Neural cell (in vitro differentiated cells): ENCODE measurements around the gene THEM4. TPM values are rescaled to one million over a fixed set of nuclear protein-coding genes. Genes with fewer than 3 reads are reported as not detected.

Experiments used
- H2AFZ ChIP-seq: fragments of 200-600, 300-800 bp; sonication (generic), shearing (Covaris generic); 2 replicates; pipeline ENCODE4 v1.6.0; 2014; ENCODE audit warnings: low read depth, mild to moderate bottlenecking, antibody characterized with exemption, low read length, moderate library complexity
- H3F3A ChIP-seq: fragments of 200-600 bp; shearing (Covaris generic); 2 replicates; pipeline ENCODE4 v1.6.1; 2016; ENCODE audit warnings: mild to moderate bottlenecking, moderate library complexity, mixed read lengths, antibody characterized with exemption, low read length; ENCODE audit not compliant: insufficient read depth, poor library complexity, severe bottlenecking
- H3K27ac ChIP-seq: fragments of 200-600, 300-800 bp; sonication (generic), shearing (Covaris generic); 2 replicates; pipeline ENCODE4 v1.5.1; 2014; ENCODE audit warnings: mild to moderate bottlenecking, low read length, moderate library complexity
- H3K27me3 ChIP-seq: fragments of 300-800, 200-600 bp; sonication (generic), shearing (Covaris generic); 2 replicates; pipeline ENCODE4 v1.6.0; 2014; ENCODE audit warnings: mild to moderate bottlenecking, low read depth, low read length, moderate library complexity; ENCODE audit not compliant: insufficient read depth
- H3K36me3 ChIP-seq: fragments of 300-800, 200-600 bp; sonication (generic), shearing (Covaris generic); 2 replicates; pipeline ENCODE4 v1.5.1; 2014; ENCODE audit warnings: mild to moderate bottlenecking, antibody characterized with exemption, low read length, moderate library complexity; ENCODE audit not compliant: insufficient read depth
- H3K4me2 ChIP-seq: fragments of 300-800, 200-600 bp; sonication (generic), shearing (Covaris generic); 2 replicates; pipeline ENCODE4 v1.6.0; 2014; ENCODE audit warnings: mild to moderate bottlenecking, low read length
- H3K4me3 ChIP-seq: fragments of 300-800, 200-600 bp; sonication (generic), shearing (Covaris generic); 2 replicates; pipeline ENCODE4 v1.5.1; 2014; ENCODE audit warnings: mild to moderate bottlenecking, low read length, moderate library complexity
- H3K79me2 ChIP-seq: fragments of 200-600 bp; shearing (Covaris generic); replicated peaks from 2 replicates; pipeline ENCODE4 v1.6.0; 2014; ENCODE audit warnings: mild to moderate bottlenecking, low read length, moderate library complexity; ENCODE audit not compliant: insufficient read depth
- H3K9ac ChIP-seq: fragments of 300-800, 200-600 bp; sonication (generic), shearing (Covaris generic); 2 replicates; pipeline ENCODE4 v1.6.1; 2016; ENCODE audit warnings: mild to moderate bottlenecking, low read length, mixed read lengths
- H3K9me2 ChIP-seq: fragments of 200-600 bp; shearing (Covaris generic); 2 replicates; pipeline ENCODE4 v1.6.1; 2016; ENCODE audit warnings: mild to moderate bottlenecking, low read length, mixed read lengths; ENCODE audit not compliant: insufficient read depth
- H3K9me3 ChIP-seq: fragments of 200-600, 300-800 bp; sonication (generic), shearing (Covaris generic); 2 replicates; pipeline ENCODE4 v1.6.1; 2016; ENCODE audit warnings: mild to moderate bottlenecking, mixed run types, low read length, moderate library complexity, mixed read lengths
- H4K20me1 ChIP-seq: fragments of 200-600 bp; shearing (Covaris generic); 2 replicates; pipeline ENCODE4 v1.6.1; 2016; ENCODE audit warnings: mild to moderate bottlenecking, mixed run types; ENCODE audit not compliant: insufficient read depth
- EP300 ChIP-seq: fragments of 450-650 bp; conservative IDR thresholded peaks from 2 replicates; pipeline ENCODE4 v1.6.1; 2014; ENCODE audit warnings: antibody characterized with exemption, mild to moderate bottlenecking, moderate library complexity; ENCODE audit not compliant: poor library complexity, severe bottlenecking
- EZH2 ChIP-seq: fragments of 200-600, 300-800 bp; shearing (Covaris generic), sonication (generic); IDR thresholded peaks from 2 replicates; pipeline ENCODE4 v1.6.1; 2014; ENCODE audit warnings: antibody characterized with exemption, low read length, borderline replicate concordance, mild to moderate bottlenecking; ENCODE audit not compliant: insufficient read depth, poor library complexity, severe bottlenecking
- MXI1 ChIP-seq: fragments of 450-650 bp; conservative IDR thresholded peaks from 2 replicates; pipeline ENCODE4 v1.6.1; 2014; ENCODE audit warnings: antibody characterized with exemption, mild to moderate bottlenecking; ENCODE audit not compliant: poor library complexity, severe bottlenecking
- POLR2AphosphoS5 ChIP-seq: IDR thresholded peaks from 2 replicates; pipeline ENCODE4 v1.6.1; 2012
- RAD21 ChIP-seq: fragments of 450-650 bp; conservative IDR thresholded peaks from 2 replicates; pipeline ENCODE4 v1.6.1; 2014; ENCODE audit warnings: antibody characterized with exemption, mild to moderate bottlenecking, moderate library complexity
- SMC3 ChIP-seq: fragments of 450-650 bp; conservative IDR thresholded peaks from 2 replicates; pipeline ENCODE4 v1.6.1; 2014; ENCODE audit warnings: antibody characterized with exemption, mild to moderate bottlenecking, moderate library complexity; ENCODE audit not compliant: poor library complexity
- TAF1 ChIP-seq: IDR thresholded peaks from 2 replicates; pipeline ENCODE4 v1.6.1; 2012; ENCODE audit warnings: low read depth
- polyA plus RNA-seq: library from polyadenylated mRNA; depleted of rRNA; stranded (reverse); fragments of >200 nt; gene quantifications from 2 replicates; pipeline ENCODE4 v1.2.3, GENCODE V29; 2014
- TF ChIP-seq, protein P1 (sequence below): IDR thresholded peaks from 2 replicates; pipeline ENCODE4 v1.6.1; 2012; ENCODE audit warnings: borderline replicate concordance
- TF ChIP-seq, protein P2 (sequence below): fragments of 450-650 bp; IDR thresholded peaks from 2 replicates; pipeline ENCODE4 v1.5.1; 2014; ENCODE audit warnings: antibody characterized with exemption, mild to moderate bottlenecking, moderate library complexity; ENCODE audit not compliant: poor library complexity, severe bottlenecking

THEM4 gene
- polyA plus RNA-seq, 1 donor from 2014 or later: 11.3 TPM

DNA sequence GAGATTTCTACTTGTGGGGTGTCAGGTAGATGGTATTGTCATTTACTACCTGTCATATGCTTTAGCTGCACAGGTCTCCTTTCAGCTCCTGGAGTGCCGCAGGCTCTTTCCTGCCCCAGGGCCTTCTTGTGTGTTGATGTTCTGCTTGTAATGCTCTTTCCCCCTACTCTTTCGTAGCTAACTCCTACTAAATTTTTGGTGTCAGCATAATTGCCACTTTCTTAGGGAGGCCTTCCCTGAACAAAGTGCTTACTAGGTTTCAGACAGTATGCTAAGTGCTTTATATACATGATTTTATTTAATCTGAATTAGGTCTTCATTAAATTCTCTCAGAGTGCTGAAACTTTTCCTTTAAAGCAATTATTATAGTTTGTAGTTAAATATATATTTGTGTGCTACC, 4.8 kb upstream of the THEM4 start:
- Histone ChIP-seq H4K20me1 (no peaks in the 10 kb centered on the region), H3K9me3 (no peaks in the 10 kb centered on the region), H3K9ac (no peak overlapping the region), H3K79me2 (no peaks in the 10 kb centered on the region), H3K9me2 (no peaks in the 10 kb centered on the region), H3F3A (no peaks in the 10 kb centered on the region), H3K4me2 (no peak overlapping the region), H2AFZ (no peak overlapping the region), H3K36me3 (no peaks in the 10 kb centered on the region), H3K27ac (no peak overlapping the region), H3K4me3 (no peak overlapping the region), H3K27me3 (peaks cover 7% of the 10 kb centered on the region)
- TF ChIP-seq EP300: no peak
- no peak for TF ChIP-seq POLR2AphosphoS5
- TF ChIP-seq, protein P1, sequence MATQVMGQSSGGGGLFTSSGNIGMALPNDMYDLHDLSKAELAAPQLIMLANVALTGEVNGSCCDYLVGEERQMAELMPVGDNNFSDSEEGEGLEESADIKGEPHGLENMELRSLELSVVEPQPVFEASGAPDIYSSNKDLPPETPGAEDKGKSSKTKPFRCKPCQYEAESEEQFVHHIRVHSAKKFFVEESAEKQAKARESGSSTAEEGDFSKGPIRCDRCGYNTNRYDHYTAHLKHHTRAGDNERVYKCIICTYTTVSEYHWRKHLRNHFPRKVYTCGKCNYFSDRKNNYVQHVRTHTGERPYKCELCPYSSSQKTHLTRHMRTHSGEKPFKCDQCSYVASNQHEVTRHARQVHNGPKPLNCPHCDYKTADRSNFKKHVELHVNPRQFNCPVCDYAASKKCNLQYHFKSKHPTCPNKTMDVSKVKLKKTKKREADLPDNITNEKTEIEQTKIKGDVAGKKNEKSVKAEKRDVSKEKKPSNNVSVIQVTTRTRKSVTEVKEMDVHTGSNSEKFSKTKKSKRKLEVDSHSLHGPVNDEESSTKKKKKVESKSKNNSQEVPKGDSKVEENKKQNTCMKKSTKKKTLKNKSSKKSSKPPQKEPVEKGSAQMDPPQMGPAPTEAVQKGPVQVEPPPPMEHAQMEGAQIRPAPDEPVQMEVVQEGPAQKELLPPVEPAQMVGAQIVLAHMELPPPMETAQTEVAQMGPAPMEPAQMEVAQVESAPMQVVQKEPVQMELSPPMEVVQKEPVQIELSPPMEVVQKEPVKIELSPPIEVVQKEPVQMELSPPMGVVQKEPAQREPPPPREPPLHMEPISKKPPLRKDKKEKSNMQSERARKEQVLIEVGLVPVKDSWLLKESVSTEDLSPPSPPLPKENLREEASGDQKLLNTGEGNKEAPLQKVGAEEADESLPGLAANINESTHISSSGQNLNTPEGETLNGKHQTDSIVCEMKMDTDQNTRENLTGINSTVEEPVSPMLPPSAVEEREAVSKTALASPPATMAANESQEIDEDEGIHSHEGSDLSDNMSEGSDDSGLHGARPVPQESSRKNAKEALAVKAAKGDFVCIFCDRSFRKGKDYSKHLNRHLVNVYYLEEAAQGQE: no peak
- TF ChIP-seq, protein P2, sequence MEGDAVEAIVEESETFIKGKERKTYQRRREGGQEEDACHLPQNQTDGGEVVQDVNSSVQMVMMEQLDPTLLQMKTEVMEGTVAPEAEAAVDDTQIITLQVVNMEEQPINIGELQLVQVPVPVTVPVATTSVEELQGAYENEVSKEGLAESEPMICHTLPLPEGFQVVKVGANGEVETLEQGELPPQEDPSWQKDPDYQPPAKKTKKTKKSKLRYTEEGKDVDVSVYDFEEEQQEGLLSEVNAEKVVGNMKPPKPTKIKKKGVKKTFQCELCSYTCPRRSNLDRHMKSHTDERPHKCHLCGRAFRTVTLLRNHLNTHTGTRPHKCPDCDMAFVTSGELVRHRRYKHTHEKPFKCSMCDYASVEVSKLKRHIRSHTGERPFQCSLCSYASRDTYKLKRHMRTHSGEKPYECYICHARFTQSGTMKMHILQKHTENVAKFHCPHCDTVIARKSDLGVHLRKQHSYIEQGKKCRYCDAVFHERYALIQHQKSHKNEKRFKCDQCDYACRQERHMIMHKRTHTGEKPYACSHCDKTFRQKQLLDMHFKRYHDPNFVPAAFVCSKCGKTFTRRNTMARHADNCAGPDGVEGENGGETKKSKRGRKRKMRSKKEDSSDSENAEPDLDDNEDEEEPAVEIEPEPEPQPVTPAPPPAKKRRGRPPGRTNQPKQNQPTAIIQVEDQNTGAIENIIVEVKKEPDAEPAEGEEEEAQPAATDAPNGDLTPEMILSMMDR: no peak
- no peak for TF ChIP-seq TAF1
- TF ChIP-seq EZH2: no peak
- TF ChIP-seq RAD21: no peak
- no peak for TF ChIP-seq SMC3
- TF ChIP-seq MXI1: no peak

DNA sequence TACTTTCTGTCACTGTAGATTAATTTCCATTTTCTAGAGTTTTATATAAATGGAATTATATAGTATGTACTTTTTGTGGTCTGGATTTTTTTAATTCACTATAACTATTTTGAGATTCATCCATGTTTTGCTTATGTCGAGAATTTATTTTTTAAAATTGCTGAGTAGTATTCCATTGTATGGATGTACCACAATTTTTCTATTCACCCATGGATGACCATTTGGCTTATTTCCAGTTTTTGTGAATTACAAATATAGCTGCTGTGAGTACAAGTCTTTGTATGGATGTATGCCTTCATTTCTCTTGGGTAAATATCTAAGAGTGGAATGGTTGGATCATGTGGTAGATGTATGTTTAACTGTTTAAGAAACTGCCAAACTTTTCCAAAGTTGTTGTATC, 3.7 kb upstream of the THEM4 start:
- no peaks in the 10 kb centered on the region for H3K36me3 ChIP-seq
- H3K4me3 ChIP-seq: no peak overlapping the region
- H4K20me1 ChIP-seq: no peaks in the 10 kb centered on the region
- no peak overlapping the region for H3K9ac ChIP-seq
- H3K27me3 ChIP-seq: peaks cover 7% of the 10 kb centered on the region
- no peak overlapping the region for H3K4me2 ChIP-seq
- TF ChIP-seq EP300 (no peak), TAF1 (no peak)
- H3F3A ChIP-seq: no peaks in the 10 kb centered on the region
- no peak overlapping the region for H2AFZ ChIP-seq
- H3K9me2 ChIP-seq: no peaks in the 10 kb centered on the region
- no peaks in the 10 kb centered on the region for H3K79me2 ChIP-seq
- H3K27ac ChIP-seq: no peak overlapping the region
- H3K9me3 ChIP-seq: no peaks in the 10 kb centered on the region

DNA sequence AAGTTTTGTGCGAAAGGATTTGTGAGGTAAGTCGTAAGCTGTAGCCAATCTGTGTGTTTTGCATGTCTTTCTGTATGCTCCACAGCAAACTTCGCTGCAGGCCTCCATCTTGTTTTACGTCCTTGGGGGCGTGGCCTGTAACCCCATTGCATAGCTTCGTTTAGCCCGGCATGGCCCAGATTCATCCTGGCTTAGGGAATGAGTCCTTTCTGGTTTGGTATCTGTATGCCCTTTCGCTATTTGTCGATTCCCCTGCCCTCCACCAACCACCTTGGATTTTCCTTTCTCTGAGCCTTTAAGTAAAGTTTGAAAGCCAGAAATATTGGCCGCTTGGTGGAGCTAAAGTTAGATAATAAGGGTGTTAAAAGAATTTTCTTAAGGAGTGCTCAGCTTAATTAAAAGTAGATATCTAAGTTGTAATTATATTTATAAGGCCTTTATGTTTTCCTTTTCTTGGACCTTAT, 1.1 kb downstream of the THEM4 start:
- no peak overlapping the region for H2AFZ ChIP-seq
- no peaks in the 10 kb centered on the region for H4K20me1 ChIP-seq
- no peak overlapping the region for H3K27ac ChIP-seq
- no peaks in the 10 kb centered on the region for H3K79me2 ChIP-seq
- no peak overlapping the region for H3K4me2 ChIP-seq
- H3K4me3 ChIP-seq: peak overlapping the region; percentile 66
- H3K27me3 ChIP-seq: peaks cover 7% of the 10 kb centered on the region
- no peak overlapping the region for H3K9ac ChIP-seq
- H3K9me2 ChIP-seq: no peaks in the 10 kb centered on the region
- TF ChIP-seq, protein P2: no peak
- TF ChIP-seq, protein P1: no peak
- TF ChIP-seq EZH2 (no peak), MXI1 (no peak), SMC3 (no peak), EP300 (no peak), POLR2AphosphoS5 (no peak), RAD21 (no peak), TAF1 (no peak)
- H3K9me3 ChIP-seq: peaks cover 8% of the 10 kb centered on the region
- H3F3A ChIP-seq: no peaks in the 10 kb centered on the region
- H3K36me3 ChIP-seq: no peaks in the 10 kb centered on the region
